Inflammatory macrophage treated with lipopolysaccharide for 4 hours (primary cell): ENCODE data around the gene RDH5.
"Not testable (repeated sequence)": the region's sequence is repeated elsewhere in the genome, so short reads cannot be mapped to it uniquely, and the experiment has no call there.

Experiments
- DNase-seq: peaks from one replicate; pipeline ENCODE4 v3.0.0-alpha.2; 2020

The RDH5 gene

DNA sequence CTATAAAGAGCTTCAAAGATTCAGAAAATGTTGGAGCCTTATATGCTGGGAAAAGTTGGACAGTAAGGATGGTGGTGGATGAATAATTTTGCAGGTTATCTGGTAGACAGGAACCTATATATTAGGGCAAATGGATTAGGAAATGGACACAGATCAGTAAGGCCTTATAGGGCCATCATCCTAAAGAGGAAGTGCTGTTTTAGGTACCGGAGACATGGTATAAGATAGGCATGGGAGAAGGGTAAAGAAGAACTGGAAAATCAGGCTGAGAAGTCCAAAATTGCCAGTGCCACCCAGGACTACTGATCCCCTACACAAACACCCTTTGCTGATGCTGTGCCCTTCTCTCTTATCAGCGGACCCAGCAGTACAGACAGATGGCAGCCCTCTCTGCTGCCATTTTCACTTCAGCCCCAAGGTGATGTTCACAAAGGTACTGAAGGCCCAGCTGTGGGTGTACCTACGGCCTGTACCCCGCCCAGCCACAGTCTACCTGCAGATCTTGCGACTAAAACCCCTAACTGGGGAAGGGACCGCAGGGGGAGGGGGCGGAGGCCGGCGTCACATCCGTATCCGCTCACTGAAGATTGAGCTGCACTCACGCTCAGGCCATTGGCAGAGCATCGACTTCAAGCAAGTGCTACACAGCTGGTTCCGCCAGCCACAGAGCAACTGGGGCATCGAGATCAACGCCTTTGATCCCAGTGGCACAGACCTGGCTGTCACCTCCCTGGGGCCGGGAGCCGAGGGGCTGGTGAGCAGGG, 28.2 kb downstream of the RDH5 start:
- DNase-seq = no peak

DNA sequence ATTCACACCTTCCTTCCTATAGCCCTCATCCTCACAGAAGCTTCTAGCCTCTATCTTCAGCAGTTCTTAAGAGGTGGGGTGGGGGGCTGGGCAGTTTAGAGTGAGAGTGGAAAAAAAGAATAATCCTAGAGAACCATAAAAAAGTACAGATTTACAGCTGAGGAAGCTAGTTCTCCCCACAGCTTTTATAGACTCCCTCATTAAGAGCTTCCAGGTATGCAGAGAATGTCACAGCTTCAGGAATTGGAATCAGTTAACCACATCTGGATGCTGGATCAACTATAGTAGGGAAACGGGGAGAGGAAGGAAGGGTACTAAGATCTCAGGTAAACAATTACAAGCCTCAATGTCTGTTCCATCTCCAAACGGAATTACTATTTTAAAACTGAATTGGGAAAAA, 35.1 kb downstream of the RDH5 start:
- no peak for DNase-seq

DNA sequence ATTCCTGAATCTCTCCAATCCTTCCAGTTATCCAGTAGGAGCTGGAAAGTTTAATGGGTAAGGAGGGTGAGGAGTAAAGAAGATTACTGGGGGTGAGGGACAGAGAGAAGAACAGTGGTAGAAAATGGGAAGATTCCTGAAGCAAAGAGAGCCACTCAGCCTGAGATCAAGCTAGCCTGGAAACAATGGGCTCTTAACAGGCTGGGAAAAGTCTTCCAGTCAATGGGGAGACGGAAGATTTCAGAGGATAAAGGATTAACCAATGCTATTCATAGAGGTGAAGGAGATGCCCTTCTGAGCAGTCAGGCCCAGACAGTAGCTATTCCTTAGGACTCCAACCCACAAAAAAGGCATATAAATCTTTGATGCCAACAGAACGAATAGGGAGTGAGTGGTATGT, 37.5 kb downstream of the RDH5 start:
- DNase-seq = no peak

DNA sequence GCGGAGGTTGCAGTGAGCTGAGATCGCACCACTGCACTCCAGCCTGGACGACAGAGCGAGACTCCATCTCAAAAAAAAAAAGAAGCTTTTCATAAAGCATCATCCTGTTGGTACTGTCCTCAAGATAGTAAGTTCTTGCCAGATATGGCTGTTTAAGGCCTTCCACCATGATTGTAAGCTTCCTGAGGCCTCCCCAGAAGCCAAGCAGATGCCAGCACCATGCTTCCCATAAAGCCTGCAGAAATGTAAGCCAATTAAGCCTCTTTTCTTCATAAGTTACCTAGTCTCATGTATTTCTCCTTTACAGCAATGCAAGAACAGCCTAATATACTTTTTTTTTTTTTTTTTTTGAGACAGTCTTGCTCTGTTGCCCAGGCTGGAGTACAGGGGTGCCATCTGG, 38.4 kb downstream of the RDH5 start:
- DNase-seq = not testable (repeated sequence)

DNA sequence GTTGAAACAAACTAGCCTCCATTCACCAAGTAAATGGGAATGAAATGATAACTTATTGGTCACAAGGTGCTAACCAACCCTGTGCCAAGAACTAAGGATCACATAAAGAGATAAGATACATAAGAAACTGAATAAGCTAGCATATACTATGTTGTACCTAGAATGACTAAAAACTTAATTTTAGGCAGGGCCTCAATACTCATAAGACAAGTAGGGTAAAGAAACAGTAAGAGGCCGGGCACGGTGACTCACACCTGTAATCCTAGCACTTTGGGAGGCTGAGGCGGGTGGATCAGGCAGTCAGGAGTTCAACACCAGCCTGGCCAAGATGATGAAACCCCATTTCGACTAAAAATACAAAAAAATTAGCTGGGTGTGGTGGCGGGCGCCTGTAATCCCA, 40.5 kb downstream of the RDH5 start:
- DNase-seq = no peak

DNA sequence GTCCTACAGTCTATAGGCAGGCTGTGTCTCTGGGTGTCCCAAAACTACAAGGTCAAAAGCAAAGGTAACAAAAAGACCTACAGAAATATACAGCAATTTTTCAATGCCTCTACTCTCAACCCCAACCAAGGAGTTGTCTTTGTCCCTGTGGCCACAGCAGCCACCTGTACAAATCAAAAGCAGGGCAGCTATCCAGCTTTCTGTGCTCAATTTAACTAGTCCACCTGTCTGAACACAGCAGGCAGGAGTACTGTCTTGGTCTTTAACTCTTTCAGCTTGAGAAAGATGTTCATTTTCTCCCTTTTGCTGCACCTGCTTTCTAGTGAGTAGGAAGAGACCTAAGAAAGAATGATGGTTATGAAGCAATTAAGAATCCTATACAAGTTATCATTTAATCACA, 42.5 kb downstream of the RDH5 start:
- no peak for DNase-seq

- DNase-seq = no peak
Measured at GRCh38 chr12:55765736-55766290, 45.6 kb downstream of the RDH5 start.

DNA sequence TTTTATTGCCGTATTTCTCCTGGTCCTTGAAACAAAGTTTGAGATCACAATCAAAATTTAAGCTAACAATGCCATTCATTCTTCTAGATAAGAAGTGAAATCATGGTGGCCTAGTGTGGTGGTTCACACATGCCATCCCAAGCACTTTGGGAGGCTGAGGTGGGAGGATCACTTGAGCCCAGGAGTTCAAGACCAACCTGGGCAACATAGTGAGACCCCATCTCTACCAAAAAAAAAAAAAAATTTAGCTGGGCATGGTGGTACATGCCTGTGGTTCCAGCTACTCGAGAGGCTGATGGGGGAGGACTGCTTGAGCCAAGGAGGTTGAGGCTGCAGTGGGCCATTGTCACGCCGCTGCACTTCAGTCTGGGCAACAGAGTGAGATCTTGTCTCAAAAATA, 47.0 kb downstream of the RDH5 start:
- no peak for DNase-seq

GRCh38 chr12:55771736-55772135, 51.5 kb downstream of the RDH5 start:
- DNase-seq = no peak
